Measurements from ENCODE around the gene EXOC3L1. TPM values are rescaled to one million over a fixed set of nuclear protein-coding genes. Genes with fewer than 3 reads are reported as not detected.

Gene EXOC3L1
- total and polyA plus RNA-seq, 2 donors (not counting 1 experiment from before 2014, with no cell fraction given), result 0.09 to 0.33 TPM

GRCh38 chr16:67191995-67192681, 2.2 kb upstream of the EXOC3L1 start, which contains the start of gene E2F4:
Gene E2F4 (plus strand): TSS chr16:67192155. CDS start chr16:67192228, 73 bp downstream.
- H3K4me1 ChIP-seq (ENCODE audit: control insufficient read depth, extremely low read depth, insufficient read depth, low read length), result peaks cover 19% of the 10 kb centered on the region
- H3K9ac ChIP-seq (ENCODE audit: insufficient read depth, low read length), result peak within 1 kb of the TSS; percentile 82
- peak; percentile 91 to 92 for DNase-seq (ENCODE audit: low read depth in 2 of 2)
- no peaks in the 10 kb centered on the region for H4K20me1 ChIP-seq (ENCODE audit: control insufficient read depth, extremely low read depth, insufficient read depth, low read length)
- peak within 1 kb of the TSS; percentile 60 for H3K27ac ChIP-seq (ENCODE audit: insufficient read depth, low read length)
- no peaks in the 10 kb centered on the region for H3K9me3 ChIP-seq (ENCODE audit: control insufficient read depth, insufficient read depth, low read depth, low read length)
- TF ChIP-seq CTCF (conservative IDR thresholded peaks at IDR 0.05 in 1 of 2, IDR thresholded peaks at IDR 0.05 in 1 of 2; ENCODE audit: low read depth in 1 of 2, low read length in 2 of 2), result no peak
- TF ChIP-seq EZH2 (IDR thresholded peaks at IDR 0.05; ENCODE audit: low read length, missing control alignments), result no peak
- no peak within 1 kb of the TSS for H2AFZ ChIP-seq (ENCODE audit: low read length)
- H3K79me2 ChIP-seq (ENCODE audit: control insufficient read depth, insufficient read depth, low read length), result peaks cover 27% of the 10 kb centered on the region
- H3K27me3 ChIP-seq (ENCODE audit: control insufficient read depth, insufficient read depth, low read length), result no peaks in the 10 kb centered on the region
- H3K36me3 ChIP-seq (ENCODE audit: control insufficient read depth, insufficient read depth, low read length), result peaks cover 24% of the 10 kb centered on the region
- H3K4me2 ChIP-seq (ENCODE audit: extremely low read depth, insufficient read depth, low read length), result peak within 1 kb of the TSS; percentile 65
- peak within 1 kb of the TSS; percentile 49 to 93 (median 88) for H3K4me3 ChIP-seq (replicated peaks in 1 of 4; ENCODE audit: control extremely low read depth in 1 of 4, insufficient read depth in 1 of 4, low read depth in 3 of 4, low read length in 4 of 4)

- Histone ChIP-seq H3K27ac (ENCODE audit: insufficient read depth, low read length) (no peak overlapping the region), H3K4me2 (ENCODE audit: extremely low read depth, insufficient read depth, low read length) (peak overlapping the region; percentile 58), H3K27me3 (ENCODE audit: control insufficient read depth, insufficient read depth, low read length) (no peaks in the 10 kb centered on the region), H2AFZ (ENCODE audit: low read length) (no peak overlapping the region), H3K9me3 (ENCODE audit: control insufficient read depth, insufficient read depth, low read depth, low read length) (no peaks in the 10 kb centered on the region), H3K36me3 (ENCODE audit: control insufficient read depth, insufficient read depth, low read length) (peaks cover 24% of the 10 kb centered on the region), H3K79me2 (ENCODE audit: control insufficient read depth, insufficient read depth, low read length) (peaks cover 27% of the 10 kb centered on the region), H3K9ac (ENCODE audit: insufficient read depth, low read length) (no peak overlapping the region), H4K20me1 (ENCODE audit: control insufficient read depth, extremely low read depth, insufficient read depth, low read length) (no peaks in the 10 kb centered on the region), H3K4me3 (replicated peaks in 1 of 4; ENCODE audit: control extremely low read depth in 1 of 4, insufficient read depth in 1 of 4, low read depth in 3 of 4, low read length in 4 of 4) (peak overlapping the region in 3 of 4 experiments; percentile 29 to 44 (median 40)), H3K4me1 (ENCODE audit: control insufficient read depth, extremely low read depth, insufficient read depth, low read length) (peaks cover 22% of the 10 kb centered on the region)
- TF ChIP-seq CTCF (conservative IDR thresholded peaks at IDR 0.05 in 1 of 2, IDR thresholded peaks at IDR 0.05 in 1 of 2; ENCODE audit: low read depth in 1 of 2, low read length in 2 of 2) (no peak), EZH2 (IDR thresholded peaks at IDR 0.05; ENCODE audit: low read length, missing control alignments) (no peak)
- DNase-seq (ENCODE audit: low read depth in 2 of 2), result no peak
These were observed 1.6 kb upstream of the EXOC3L1 start for GRCh38 chr16:67191411-67191994.

GRCh38 chr16:67190448-67191399, 788 bp upstream of the EXOC3L1 start:
- Histone ChIP-seq H3K27me3 (ENCODE audit: control insufficient read depth, insufficient read depth, low read length) (no peaks in the 10 kb centered on the region), H3K4me3 (replicated peaks in 1 of 4; ENCODE audit: control extremely low read depth in 1 of 4, insufficient read depth in 1 of 4, low read depth in 3 of 4, low read length in 4 of 4) (no peak overlapping the region), H3K9me3 (ENCODE audit: control insufficient read depth, insufficient read depth, low read depth, low read length) (no peaks in the 10 kb centered on the region), H3K27ac (ENCODE audit: insufficient read depth, low read length) (no peak overlapping the region), H3K36me3 (ENCODE audit: control insufficient read depth, insufficient read depth, low read length) (peaks cover 16% of the 10 kb centered on the region), H2AFZ (ENCODE audit: low read length) (no peak overlapping the region), H4K20me1 (ENCODE audit: control insufficient read depth, extremely low read depth, insufficient read depth, low read length) (no peaks in the 10 kb centered on the region), H3K4me2 (ENCODE audit: extremely low read depth, insufficient read depth, low read length) (peak overlapping the region; percentile 23), H3K79me2 (ENCODE audit: control insufficient read depth, insufficient read depth, low read length) (peaks cover 27% of the 10 kb centered on the region), H3K4me1 (ENCODE audit: control insufficient read depth, extremely low read depth, insufficient read depth, low read length) (peaks cover 25% of the 10 kb centered on the region), H3K9ac (ENCODE audit: insufficient read depth, low read length) (no peak overlapping the region)
- TF ChIP-seq EZH2 (IDR thresholded peaks at IDR 0.05; ENCODE audit: low read length, missing control alignments) (no peak), CTCF (conservative IDR thresholded peaks at IDR 0.05 in 1 of 2, IDR thresholded peaks at IDR 0.05 in 1 of 2; ENCODE audit: low read depth in 1 of 2, low read length in 2 of 2) (no peak)
- peak; percentile 32 to 63 for DNase-seq (ENCODE audit: low read depth in 2 of 2)

Measured in fibroblast of lung (primary cell).